ENCODE results near the gene PHYHIPL. TPM values are rescaled to one million over a fixed set of nuclear protein-coding genes. Genes with fewer than 3 reads are reported as not detected.
"Not testable (repeated sequence)": the region's sequence is repeated elsewhere in the genome, so short reads cannot be mapped to it uniquely, and the experiment has no call there.

PHYHIPL gene
- total RNA-seq, 1 donor from 2014 or later = 0.52 TPM

DNA sequence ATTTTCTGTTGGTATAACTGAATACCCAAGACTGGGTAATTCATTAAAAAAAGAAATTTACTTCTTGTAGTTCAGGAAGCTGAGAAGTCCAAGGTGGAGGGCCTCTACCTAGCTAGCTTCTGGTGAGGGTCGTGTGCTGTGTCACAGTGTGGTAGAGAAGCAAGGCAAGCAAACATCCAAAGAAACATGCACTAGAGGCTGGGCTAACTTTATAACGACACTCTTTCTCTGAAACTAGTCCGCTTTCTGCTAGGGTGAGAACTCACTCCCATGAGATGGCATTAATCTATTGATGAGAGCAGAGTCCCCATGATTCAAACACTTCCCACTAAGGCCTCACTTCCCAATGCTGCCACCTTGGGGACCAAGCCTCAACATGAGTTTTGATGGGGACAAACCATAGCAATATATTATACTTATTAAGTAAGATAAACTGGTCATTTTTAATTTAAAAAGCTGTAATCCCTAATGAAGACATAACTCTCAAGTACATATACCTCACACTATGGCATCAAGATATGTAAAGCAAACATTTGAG, 50.8 kb downstream of the PHYHIPL start:
- H3K4me1 ChIP-seq (ENCODE audit: control insufficient read depth in 3 of 3, insufficient read depth in 3 of 3, low read length in 3 of 3) = no peaks in the 10 kb centered on the region
- no peaks in the 10 kb centered on the region for H3K27me3 ChIP-seq (ENCODE audit: control insufficient read depth in 3 of 3, insufficient read depth in 3 of 3, low read length in 3 of 3)
- H3K27ac ChIP-seq (ENCODE audit: low read depth, low read length) = no peak overlapping the region
- H3K9me3 ChIP-seq (ENCODE audit: control insufficient read depth in 3 of 3, low read length in 3 of 3) = no peaks in the 10 kb centered on the region
- H3K9ac ChIP-seq (ENCODE audit: low read depth in 1 of 3, low read length in 3 of 3) = peak overlapping the region in 1 of 3 donors; percentile 24
- H3K36me3 ChIP-seq (ENCODE audit: control insufficient read depth in 3 of 3, insufficient read depth in 3 of 3, low read length in 3 of 3) = no peaks in the 10 kb centered on the region
- H3K4me3 ChIP-seq (ENCODE audit: low read length in 3 of 3) = no peak overlapping the region

DNA sequence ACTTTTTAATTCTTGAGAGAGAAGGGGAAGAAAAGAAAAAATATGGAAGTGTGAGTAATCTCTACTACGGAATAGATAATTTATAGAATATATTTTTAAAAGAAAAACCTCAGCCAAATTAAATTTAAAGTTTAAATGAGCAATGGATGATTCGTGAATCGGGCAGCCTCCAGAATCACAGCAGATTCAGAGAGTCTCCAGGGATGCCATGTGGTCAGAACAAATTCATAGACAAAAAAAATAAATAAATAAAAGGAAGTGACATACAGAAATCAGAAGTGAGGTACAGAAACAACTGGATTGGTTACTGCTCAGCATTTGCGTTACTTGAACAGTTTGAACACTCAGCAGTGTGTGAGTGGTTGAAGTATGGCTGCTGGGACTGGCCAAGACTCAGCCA, 53.0 kb downstream of the PHYHIPL start:
- Histone ChIP-seq H3K27ac (ENCODE audit: low read depth, low read length) (no peak overlapping the region), H3K4me3 (ENCODE audit: low read length in 3 of 3) (no peak overlapping the region), H3K36me3 (ENCODE audit: control insufficient read depth in 3 of 3, insufficient read depth in 3 of 3, low read length in 3 of 3) (no peaks in the 10 kb centered on the region), H3K9me3 (ENCODE audit: control insufficient read depth in 3 of 3, low read length in 3 of 3) (no peaks in the 10 kb centered on the region), H3K4me1 (ENCODE audit: control insufficient read depth in 3 of 3, insufficient read depth in 3 of 3, low read length in 3 of 3) (no peaks in the 10 kb centered on the region), H3K9ac (ENCODE audit: low read depth in 1 of 3, low read length in 3 of 3) (no peak overlapping the region), H3K27me3 (ENCODE audit: control insufficient read depth in 3 of 3, insufficient read depth in 3 of 3, low read length in 3 of 3) (no peaks in the 10 kb centered on the region)

DNA sequence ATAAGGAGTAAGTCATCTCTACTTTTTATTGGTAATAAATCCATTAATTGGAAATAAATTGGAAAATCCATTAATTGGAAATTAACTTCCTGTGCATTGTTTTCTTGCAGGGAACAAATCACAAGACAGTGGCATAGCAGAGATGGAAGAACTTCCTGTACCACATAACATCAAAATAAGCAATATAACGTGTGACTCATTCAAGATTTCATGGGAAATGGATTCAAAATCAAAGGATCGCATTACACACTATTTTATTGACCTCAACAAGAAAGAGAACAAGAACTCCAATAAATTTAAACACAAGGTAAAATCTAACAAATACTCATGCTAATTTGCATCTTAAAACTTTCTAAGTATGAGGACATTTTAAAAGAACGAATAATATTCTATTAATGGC, 57.8 kb downstream of the PHYHIPL start:
- Histone ChIP-seq H3K36me3 (ENCODE audit: control insufficient read depth in 3 of 3, insufficient read depth in 3 of 3, low read length in 3 of 3) (no peaks in the 10 kb centered on the region), H3K27ac (ENCODE audit: low read depth, low read length) (no peak overlapping the region), H3K9ac (ENCODE audit: low read depth in 1 of 3, low read length in 3 of 3) (no peak overlapping the region), H3K9me3 (ENCODE audit: control insufficient read depth in 3 of 3, low read length in 3 of 3) (no peaks in the 10 kb centered on the region), H3K4me3 (ENCODE audit: low read length in 3 of 3) (no peak overlapping the region), H3K27me3 (ENCODE audit: control insufficient read depth in 3 of 3, insufficient read depth in 3 of 3, low read length in 3 of 3) (no peaks in the 10 kb centered on the region), H3K4me1 (ENCODE audit: control insufficient read depth in 3 of 3, insufficient read depth in 3 of 3, low read length in 3 of 3) (no peaks in the 10 kb centered on the region)

DNA sequence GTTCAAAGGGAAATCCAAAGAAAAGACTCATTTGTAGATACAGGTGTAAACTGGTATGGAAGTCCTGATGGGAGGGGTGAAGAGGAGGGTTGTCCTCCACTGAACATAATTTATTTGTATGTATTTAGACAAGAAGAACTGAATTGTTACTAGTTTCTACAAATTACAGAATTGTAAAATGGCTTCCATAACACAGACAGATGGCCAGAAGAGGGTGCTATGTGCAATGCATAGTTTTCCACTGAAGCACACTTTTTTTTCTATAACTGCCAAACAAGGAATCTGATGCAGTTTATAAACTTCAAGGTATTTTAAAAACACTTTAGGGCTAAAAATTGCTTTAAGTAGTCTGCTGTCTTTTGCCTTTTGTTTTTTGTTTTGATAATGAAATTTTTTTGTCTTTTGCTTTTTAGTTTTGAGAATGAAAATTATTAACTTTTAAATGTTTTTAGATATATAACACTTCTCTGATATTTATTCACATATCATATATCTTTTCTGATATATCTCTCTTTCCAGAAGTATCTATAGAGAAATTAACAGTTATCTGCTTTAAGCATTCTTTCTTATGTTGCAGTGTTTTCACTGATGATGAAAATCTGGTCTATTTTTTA, 58.5 kb downstream of the PHYHIPL start:
- Histone ChIP-seq H3K4me3 (ENCODE audit: low read length in 3 of 3) (no peak overlapping the region), H3K4me1 (ENCODE audit: control insufficient read depth in 3 of 3, insufficient read depth in 3 of 3, low read length in 3 of 3) (no peaks in the 10 kb centered on the region), H3K27me3 (ENCODE audit: control insufficient read depth in 3 of 3, insufficient read depth in 3 of 3, low read length in 3 of 3) (no peaks in the 10 kb centered on the region), H3K27ac (ENCODE audit: low read depth, low read length) (no peak overlapping the region), H3K9ac (ENCODE audit: low read depth in 1 of 3, low read length in 3 of 3) (no peak overlapping the region), H3K36me3 (ENCODE audit: control insufficient read depth in 3 of 3, insufficient read depth in 3 of 3, low read length in 3 of 3) (no peaks in the 10 kb centered on the region), H3K9me3 (ENCODE audit: control insufficient read depth in 3 of 3, low read length in 3 of 3) (no peaks in the 10 kb centered on the region)

DNA sequence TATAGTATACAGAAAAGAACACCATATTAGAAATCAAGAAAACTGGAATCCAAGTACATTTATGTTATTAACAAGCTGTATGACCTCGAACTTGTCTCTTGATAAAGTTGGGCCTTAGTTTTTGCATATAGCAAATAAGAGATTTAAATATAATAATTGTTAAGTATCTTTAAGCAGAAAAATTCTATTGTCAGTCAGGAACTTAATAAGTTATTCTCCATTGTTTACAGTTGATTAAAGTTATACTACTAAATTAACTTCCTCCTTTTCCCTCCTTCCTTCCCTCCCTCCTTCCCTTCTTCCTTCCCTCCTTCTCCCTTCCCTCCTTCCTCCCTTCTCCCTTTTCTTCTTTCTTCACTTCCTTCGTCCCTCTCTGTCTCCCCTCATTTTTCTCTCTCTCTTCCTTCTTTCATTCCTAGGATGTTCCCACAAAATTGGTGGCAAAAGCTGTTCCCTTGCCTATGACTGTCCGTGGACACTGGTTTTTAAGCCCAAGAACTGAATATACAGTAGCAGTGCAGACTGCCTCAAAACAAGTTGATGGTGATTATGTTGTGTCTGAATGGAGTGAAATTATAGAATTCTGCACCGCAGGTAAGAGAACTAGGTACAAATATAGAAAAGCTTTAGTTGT, 59.7 kb downstream of the PHYHIPL start:
- Histone ChIP-seq H3K4me1 (ENCODE audit: control insufficient read depth in 3 of 3, insufficient read depth in 3 of 3, low read length in 3 of 3) (no peaks in the 10 kb centered on the region), H3K27me3 (ENCODE audit: control insufficient read depth in 3 of 3, insufficient read depth in 3 of 3, low read length in 3 of 3) (no peaks in the 10 kb centered on the region), H3K9me3 (ENCODE audit: control insufficient read depth in 3 of 3, low read length in 3 of 3) (no peaks in the 10 kb centered on the region), H3K36me3 (ENCODE audit: control insufficient read depth in 3 of 3, insufficient read depth in 3 of 3, low read length in 3 of 3) (no peaks in the 10 kb centered on the region), H3K27ac (ENCODE audit: low read depth, low read length) (no peak overlapping the region), H3K4me3 (ENCODE audit: low read length in 3 of 3) (no peak overlapping the region), H3K9ac (ENCODE audit: low read depth in 1 of 3, low read length in 3 of 3) (no peak overlapping the region)

DNA sequence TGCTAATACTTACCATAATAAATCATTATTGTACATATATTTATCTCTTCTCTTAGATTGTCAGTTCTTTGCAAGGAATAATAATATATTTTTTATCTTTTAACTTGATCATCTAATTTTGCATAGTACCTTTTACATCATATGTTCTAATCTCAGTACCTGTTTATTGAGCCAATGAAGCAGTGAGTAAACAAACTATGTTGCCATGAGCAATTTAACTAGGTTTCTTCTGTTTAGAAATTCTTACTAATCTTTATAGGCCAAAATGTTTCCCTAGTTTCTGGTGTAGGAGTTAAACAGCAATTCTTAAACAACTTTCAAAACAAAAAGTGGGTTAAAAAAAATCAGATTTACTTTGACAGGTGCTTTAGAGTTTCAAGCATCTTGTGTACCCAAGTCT, 61.3 kb downstream of the PHYHIPL start:
- H3K36me3 ChIP-seq (ENCODE audit: control insufficient read depth in 3 of 3, insufficient read depth in 3 of 3, low read length in 3 of 3) = no peaks in the 10 kb centered on the region
- no peaks in the 10 kb centered on the region for H3K27me3 ChIP-seq (ENCODE audit: control insufficient read depth in 3 of 3, insufficient read depth in 3 of 3, low read length in 3 of 3)
- H3K9ac ChIP-seq (ENCODE audit: low read depth in 1 of 3, low read length in 3 of 3) = no peak overlapping the region
- no peaks in the 10 kb centered on the region for H3K4me1 ChIP-seq (ENCODE audit: control insufficient read depth in 3 of 3, insufficient read depth in 3 of 3, low read length in 3 of 3)
- no peak overlapping the region for H3K4me3 ChIP-seq (ENCODE audit: low read length in 3 of 3)
- no peaks in the 10 kb centered on the region for H3K9me3 ChIP-seq (ENCODE audit: control insufficient read depth in 3 of 3, low read length in 3 of 3)
- no peak overlapping the region for H3K27ac ChIP-seq (ENCODE audit: low read depth, low read length)

DNA sequence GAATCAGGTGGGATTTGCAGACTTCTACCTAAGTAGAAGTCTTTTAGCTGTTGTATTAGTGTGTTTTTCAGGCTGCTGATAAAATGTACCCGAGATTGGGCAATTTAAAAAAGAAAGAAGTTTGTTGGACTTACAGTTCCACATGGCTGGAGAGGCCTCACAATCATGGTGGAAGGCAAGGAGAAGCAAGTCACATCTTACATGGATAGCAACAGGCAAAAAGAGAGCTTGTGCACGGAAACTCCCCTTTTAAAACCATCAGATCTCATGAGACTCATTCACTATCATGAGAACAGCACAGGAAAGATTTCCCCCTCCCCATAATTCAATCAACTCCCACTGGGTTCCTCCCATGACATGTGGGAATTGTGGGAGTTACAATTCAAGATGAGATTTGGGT, 62.7 kb downstream of the PHYHIPL start:
- not testable (repeated sequence) for H3K9me3 ChIP-seq (ENCODE audit: control insufficient read depth in 3 of 3, low read length in 3 of 3); H3K27me3 ChIP-seq (ENCODE audit: control insufficient read depth in 3 of 3, insufficient read depth in 3 of 3, low read length in 3 of 3); H3K4me3 ChIP-seq (ENCODE audit: low read length in 3 of 3); H3K9ac ChIP-seq (ENCODE audit: low read depth in 1 of 3, low read length in 3 of 3); H3K27ac ChIP-seq (ENCODE audit: low read depth, low read length); H3K36me3 ChIP-seq (ENCODE audit: control insufficient read depth in 3 of 3, insufficient read depth in 3 of 3, low read length in 3 of 3); H3K4me1 ChIP-seq (ENCODE audit: control insufficient read depth in 3 of 3, insufficient read depth in 3 of 3, low read length in 3 of 3)

DNA sequence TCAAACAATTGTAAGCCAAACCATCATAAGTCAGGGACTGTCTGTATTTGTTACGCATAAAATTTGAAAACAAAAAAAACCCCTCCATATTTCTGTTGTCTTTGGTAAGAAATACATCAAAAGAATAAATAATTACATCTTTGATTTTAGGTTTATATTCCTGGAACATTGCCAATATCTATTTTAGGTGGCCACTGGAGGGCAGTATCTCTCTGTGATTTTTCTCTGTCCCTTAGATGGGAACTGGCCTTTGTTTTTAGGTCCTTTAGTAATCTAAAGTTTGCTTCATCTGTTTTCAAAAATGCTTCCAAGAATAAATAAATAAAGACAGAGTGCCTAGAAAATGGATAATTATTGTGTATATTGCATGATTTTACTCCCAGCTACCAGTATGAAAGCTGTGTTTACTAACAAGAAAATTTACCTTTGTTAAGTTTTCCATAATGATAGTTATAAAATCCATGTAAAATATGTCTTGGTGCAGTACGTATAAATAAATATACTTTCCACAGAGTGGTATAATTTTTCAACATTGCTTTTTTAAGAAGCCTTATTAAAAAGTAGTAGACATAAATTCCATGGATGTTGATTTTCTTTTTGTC, 64.2 kb downstream of the PHYHIPL start:
- no peaks in the 10 kb centered on the region for H3K9me3 ChIP-seq (ENCODE audit: control insufficient read depth in 3 of 3, low read length in 3 of 3)
- no peak overlapping the region for H3K27ac ChIP-seq (ENCODE audit: low read depth, low read length)
- H3K4me3 ChIP-seq (ENCODE audit: low read length in 3 of 3) = no peak overlapping the region
- peaks cover 0 to 7% (median 4%) of the 10 kb centered on the region in 3 donors for H3K36me3 ChIP-seq (ENCODE audit: control insufficient read depth in 3 of 3, insufficient read depth in 3 of 3, low read length in 3 of 3)
- H3K9ac ChIP-seq (ENCODE audit: low read depth in 1 of 3, low read length in 3 of 3) = no peak overlapping the region
- H3K27me3 ChIP-seq (ENCODE audit: control insufficient read depth in 3 of 3, insufficient read depth in 3 of 3, low read length in 3 of 3) = no peaks in the 10 kb centered on the region
- no peaks in the 10 kb centered on the region for H3K4me1 ChIP-seq (ENCODE audit: control insufficient read depth in 3 of 3, insufficient read depth in 3 of 3, low read length in 3 of 3)

DNA sequence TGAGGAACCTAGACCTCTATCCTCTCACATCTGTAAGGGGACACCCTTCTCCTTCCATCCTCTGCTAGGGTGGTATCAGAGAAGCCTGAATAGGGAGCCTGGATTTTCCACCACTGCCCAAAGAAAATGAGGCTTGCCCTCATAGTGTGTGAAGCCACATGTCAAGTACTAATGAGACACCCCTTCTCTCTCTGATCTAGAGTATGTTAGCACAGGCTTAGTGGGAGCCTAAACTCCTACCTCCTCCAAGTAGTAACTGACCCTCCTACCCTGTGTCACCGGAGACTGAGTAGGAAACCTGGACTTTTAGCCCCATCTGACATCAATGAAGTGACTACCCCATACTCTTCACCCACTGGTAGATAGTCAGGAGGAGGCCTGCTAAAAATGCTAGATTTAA, 65.6 kb downstream of the PHYHIPL start:
- no peaks in the 10 kb centered on the region for H3K4me1 ChIP-seq (ENCODE audit: control insufficient read depth in 3 of 3, insufficient read depth in 3 of 3, low read length in 3 of 3)
- no peak overlapping the region for H3K9ac ChIP-seq (ENCODE audit: low read depth in 1 of 3, low read length in 3 of 3)
- H3K36me3 ChIP-seq (ENCODE audit: control insufficient read depth in 3 of 3, insufficient read depth in 3 of 3, low read length in 3 of 3) = peaks cover 0 to 9% (median 4%) of the 10 kb centered on the region in 3 donors
- H3K27ac ChIP-seq (ENCODE audit: low read depth, low read length) = no peak overlapping the region
- no peak overlapping the region for H3K4me3 ChIP-seq (ENCODE audit: low read length in 3 of 3)
- H3K9me3 ChIP-seq (ENCODE audit: control insufficient read depth in 3 of 3, low read length in 3 of 3) = no peaks in the 10 kb centered on the region
- H3K27me3 ChIP-seq (ENCODE audit: control insufficient read depth in 3 of 3, insufficient read depth in 3 of 3, low read length in 3 of 3) = no peaks in the 10 kb centered on the region

DNA sequence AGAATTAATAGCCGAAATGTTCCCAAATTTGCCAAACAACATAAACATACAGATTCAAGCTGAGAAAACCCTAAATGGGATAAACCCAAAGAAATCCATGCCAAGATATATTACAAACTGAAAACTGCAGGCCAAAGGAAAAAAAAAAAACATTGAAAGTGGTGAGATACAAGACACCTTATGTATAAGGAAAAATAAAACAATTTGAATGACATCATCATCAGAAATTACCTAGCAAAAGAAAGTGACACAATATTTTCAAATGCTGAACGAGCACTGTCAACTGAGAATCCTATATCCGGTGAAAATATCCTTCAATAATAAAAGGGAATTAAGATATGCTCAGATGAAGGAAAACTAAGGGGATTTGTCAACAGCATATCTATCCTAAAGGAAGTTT, 66.5 kb downstream of the PHYHIPL start:
- Histone ChIP-seq H3K9ac (ENCODE audit: low read depth in 1 of 3, low read length in 3 of 3) (no peak overlapping the region), H3K36me3 (ENCODE audit: control insufficient read depth in 3 of 3, insufficient read depth in 3 of 3, low read length in 3 of 3) (peaks cover 0 to 15% (median 11%) of the 10 kb centered on the region in 3 donors), H3K27ac (ENCODE audit: low read depth, low read length) (no peak overlapping the region), H3K27me3 (ENCODE audit: control insufficient read depth in 3 of 3, insufficient read depth in 3 of 3, low read length in 3 of 3) (no peaks in the 10 kb centered on the region), H3K4me1 (ENCODE audit: control insufficient read depth in 3 of 3, insufficient read depth in 3 of 3, low read length in 3 of 3) (no peaks in the 10 kb centered on the region), H3K9me3 (ENCODE audit: control insufficient read depth in 3 of 3, low read length in 3 of 3) (no peaks in the 10 kb centered on the region), H3K4me3 (ENCODE audit: low read length in 3 of 3) (no peak overlapping the region)

Measured in skeletal muscle tissue (tissue), 4 donors.